Measurements from ENCODE around the gene CADM1. TPM values are rescaled to one million over a fixed set of nuclear protein-coding genes. Genes with fewer than 3 reads are reported as not detected.

The CADM1 gene
- total and polyA plus RNA-seq, 2 experiments from 2014 or later, result 48.4 to 54.3 TPM

GRCh38 chr11:115503886-115504275, 334 bp downstream of the CADM1 start:
- Histone ChIP-seq H3K27me3 (peaks cover 19% of the 10 kb centered on the region), H3K9me3 (ENCODE audit: low read depth) (no peaks in the 10 kb centered on the region), H2AFZ (peak overlapping the region; percentile 53), H3K4me1 (ENCODE audit: insufficient read depth) (peaks cover 12% of the 10 kb centered on the region), H3K27ac (peak overlapping the region; percentile 67), H3K4me2 (peak overlapping the region; percentile 99), H3K9me2 (replicated peaks; ENCODE audit: insufficient read depth) (no peaks in the 10 kb centered on the region), H3K4me3 (peak overlapping the region; percentile 56), H4K20me1 (ENCODE audit: insufficient read depth, poor library complexity, severe bottlenecking) (no peaks in the 10 kb centered on the region), H3K36me3 (replicated peaks; ENCODE audit: insufficient read depth, low read depth) (no peaks in the 10 kb centered on the region), H3K79me2 (peaks cover 27% of the 10 kb centered on the region)
- DNase-seq (ENCODE audit: low spot score), result no peak
- TF ChIP-seq CTCF (IDR thresholded peaks at IDR 0.05; ENCODE audit: poor library complexity), result no peak
- peak; percentile 5 for TF ChIP-seq EZH2 (IDR thresholded peaks at IDR 0.05; ENCODE audit: borderline replicate concordance)
- TF ChIP-seq EZH2phosphoT487 (IDR thresholded peaks at IDR 0.05; ENCODE audit: low read depth, severe bottlenecking, unreplicated experiment), result no peak
- WGBS (ENCODE audit: low lambda C conversion rate, missing lambda C conversion rate), result 0% methylated on average over 10 of the region's 15 CpGs

- peak; percentile 84 for DNase-seq (ENCODE audit: low spot score)
- no peaks in the 10 kb centered on the region for H3K9me2 ChIP-seq (replicated peaks; ENCODE audit: insufficient read depth)
- no peaks in the 10 kb centered on the region for H4K20me1 ChIP-seq (ENCODE audit: insufficient read depth, poor library complexity, severe bottlenecking)
- H3K27ac ChIP-seq, result no peak overlapping the region
- no peaks in the 10 kb centered on the region for H3K9me3 ChIP-seq (ENCODE audit: low read depth)
- H3K36me3 ChIP-seq (replicated peaks; ENCODE audit: insufficient read depth, low read depth), result no peaks in the 10 kb centered on the region
- peak overlapping the region; percentile 53 for H2AFZ ChIP-seq
- H3K4me2 ChIP-seq, result peak overlapping the region; percentile 99
- WGBS (ENCODE audit: low lambda C conversion rate, missing lambda C conversion rate), result 1% methylated on average over 30 of the region's 77 CpGs
- H3K4me1 ChIP-seq (ENCODE audit: insufficient read depth), result peaks cover 12% of the 10 kb centered on the region
- peaks cover 27% of the 10 kb centered on the region for H3K79me2 ChIP-seq
- TF ChIP-seq EZH2phosphoT487 (IDR thresholded peaks at IDR 0.05; ENCODE audit: low read depth, severe bottlenecking, unreplicated experiment) (no peak), CTCF (IDR thresholded peaks at IDR 0.05; ENCODE audit: poor library complexity) (peak; percentile 57)
- peak overlapping the region; percentile 56 for H3K4me3 ChIP-seq
- H3K27me3 ChIP-seq, result peaks cover 19% of the 10 kb centered on the region
Observed at GRCh38 chr11:115503083-115503885, 931 bp downstream of the CADM1 start.

GRCh38 chr11:115502636-115503082, 1.6 kb downstream of the CADM1 start:
- Histone ChIP-seq H3K36me3 (replicated peaks; ENCODE audit: insufficient read depth, low read depth) (no peaks in the 10 kb centered on the region), H3K9me3 (ENCODE audit: low read depth) (no peaks in the 10 kb centered on the region), H3K9me2 (replicated peaks; ENCODE audit: insufficient read depth) (no peaks in the 10 kb centered on the region), H3K27ac (no peak overlapping the region), H2AFZ (peak overlapping the region; percentile 47), H3K79me2 (peaks cover 30% of the 10 kb centered on the region), H3K4me2 (peak overlapping the region; percentile 99), H3K4me1 (ENCODE audit: insufficient read depth) (peaks cover 13% of the 10 kb centered on the region), H3K4me3 (peak overlapping the region; percentile 56), H3K27me3 (peaks cover 15% of the 10 kb centered on the region), H4K20me1 (ENCODE audit: insufficient read depth, poor library complexity, severe bottlenecking) (no peaks in the 10 kb centered on the region)
- under 1% methylated on average over 29 of the region's 30 CpGs for WGBS (ENCODE audit: low lambda C conversion rate, missing lambda C conversion rate)
- DNase-seq (ENCODE audit: low spot score), result no peak
- TF ChIP-seq CTCF (IDR thresholded peaks at IDR 0.05; ENCODE audit: poor library complexity) (no peak), EZH2 (IDR thresholded peaks at IDR 0.05; ENCODE audit: borderline replicate concordance) (no peak), EZH2phosphoT487 (IDR thresholded peaks at IDR 0.05; ENCODE audit: low read depth, severe bottlenecking, unreplicated experiment) (no peak)
